ENCODE measurements around the gene HSPE1.

- no peak for TF ChIP-seq CTCF (IDR thresholded peaks at IDR 0.05; ENCODE audit: insufficient read depth, low read length)
- TF ChIP-seq GABPA (IDR thresholded peaks at IDR 0.05; ENCODE audit: low read depth), result no peak
- TF ChIP-seq POLR2AphosphoS5 (IDR thresholded peaks at IDR 0.05; ENCODE audit: low read depth), result no peak
These were observed 2.0 kb downstream of the HSPE1 start for GRCh38 chr2:197502201-197502600.
